GM23338 (cell line): Measurements from ENCODE around the gene SV2A. TPM values are rescaled to one million over a fixed set of nuclear protein-coding genes. Genes with fewer than 3 reads are reported as not detected.

Experiments
- ATAC-seq: fragments of 200-7000 bp; cut with Tn5 transposase; 3 replicates; pipeline ENCODE4 v1.9.1; 2020
- DNase-seq: peaks from one replicate; pipeline ENCODE4 v3.0.0-alpha.2; 2015; ENCODE audit warnings: low spot score
- H2AFZ ChIP-seq: fragments of 200-600 bp; sonication (generic); 2 replicates; pipeline ENCODE4 v1.8.0; 2016; ENCODE audit warnings: antibody characterized with exemption, mild to moderate bottlenecking, moderate library complexity
- H3F3A ChIP-seq: fragments of 200-600 bp; sonication (generic); replicated peaks from 2 replicates; pipeline ENCODE4 v1.8.0; 2017; ENCODE audit warnings: antibody characterized with exemption, mixed run types, low read depth
- H3K27ac ChIP-seq: fragments of 200-600 bp; sonication (generic); 2 replicates; pipeline ENCODE4 v1.6.1; 2016; ENCODE audit warnings: low read depth
- H3K27me3 ChIP-seq: fragments of 200-600 bp; sonication (generic); 2 replicates; pipeline ENCODE4 v1.8.0; 2016; ENCODE audit warnings: mild to moderate bottlenecking, mixed run types, moderate library complexity; ENCODE audit not compliant: insufficient read depth
- H3K36me3 ChIP-seq: fragments of 200-600 bp; sonication (generic); 2 replicates; pipeline ENCODE4 v1.8.0; 2016; ENCODE audit warnings: mild to moderate bottlenecking; ENCODE audit not compliant: insufficient read depth
- H3K4me1 ChIP-seq: fragments of 200-600 bp; sonication (generic); 2 replicates; pipeline ENCODE4 v1.8.0; 2016; ENCODE audit warnings: mild to moderate bottlenecking, moderate library complexity; ENCODE audit not compliant: insufficient read depth
- H3K4me2 ChIP-seq: fragments of 200-600 bp; sonication (generic); 2 replicates; pipeline ENCODE4 v1.7.1; 2017; ENCODE audit warnings: mixed run types
- H3K4me3 ChIP-seq: fragments of 200-600 bp; sonication (generic); 2 replicates; pipeline ENCODE4 v1.6.1; 2016; ENCODE audit warnings: mixed run types
- H3K79me2 ChIP-seq: fragments of 200-600 bp; sonication (generic); replicated peaks from 2 replicates; pipeline ENCODE4 v1.8.0; 2017; ENCODE audit warnings: mild to moderate bottlenecking; ENCODE audit not compliant: insufficient read depth
- H3K9me2 ChIP-seq: fragments of 200-600 bp; sonication (generic); 2 replicates; pipeline ENCODE4 v1.8.0; 2017; ENCODE audit not compliant: insufficient read depth
- H4K20me1 ChIP-seq: fragments of 200-600 bp; sonication (generic); replicated peaks from 2 replicates; pipeline ENCODE4 v1.8.0; 2017; ENCODE audit warnings: mild to moderate bottlenecking; ENCODE audit not compliant: insufficient read depth
- H3K27ac Mint-ChIP-seq: 2 replicates; pipeline ENCODE4 v1.8.0; 2020; ENCODE audit warnings: inconsistent platforms, mild to moderate bottlenecking, moderate library complexity, mixed read lengths
- H3K27me3 Mint-ChIP-seq: 3 replicates; pipeline ENCODE4 v1.8.0; 2022; ENCODE audit warnings: low read depth, mild to moderate bottlenecking, moderate library complexity, mixed read lengths, inconsistent platforms; ENCODE audit not compliant: insufficient read depth, poor library complexity
- H3K36me3 Mint-ChIP-seq: 3 replicates; pipeline ENCODE4 v1.8.0; 2021; ENCODE audit warnings: low read depth, mild to moderate bottlenecking, inconsistent platforms, moderate library complexity, mixed read lengths
- H3K4me1 Mint-ChIP-seq: 3 replicates; pipeline ENCODE4 v1.8.0; 2020; ENCODE audit warnings: mild to moderate bottlenecking, inconsistent platforms, mixed read lengths
- H3K4me3 Mint-ChIP-seq: 3 replicates; pipeline ENCODE4 v1.8.0; 2021; ENCODE audit warnings: moderate library complexity, mild to moderate bottlenecking, inconsistent platforms, mixed read lengths
- H3K9me3 Mint-ChIP-seq: 3 replicates; pipeline ENCODE4 v1.8.0; 2020; ENCODE audit warnings: moderate library complexity, mild to moderate bottlenecking, inconsistent platforms, mixed read lengths
- CREB1 ChIP-seq: fragments of 250-450 bp; sonication (Bioruptor Pico); IDR thresholded peaks from 2 replicates; pipeline ENCODE4 v1.5.0; 2020; ENCODE audit warnings: low read depth, mild to moderate bottlenecking, moderate library complexity
- EZH2 ChIP-seq: fragments of 200-600 bp; sonication (generic); IDR thresholded peaks from one replicate; pipeline ENCODE4 v1.8.0; 2017; ENCODE audit warnings: antibody characterized with exemption, mild to moderate bottlenecking, low read depth; ENCODE audit not compliant: unreplicated experiment
- EZH2phosphoT487 ChIP-seq: fragments of 200-600 bp; sonication (generic); IDR thresholded peaks from one replicate; pipeline ENCODE4 v1.8.1; 2018; ENCODE audit warnings: antibody characterized with exemption; ENCODE audit not compliant: unreplicated experiment
- NANOG ChIP-seq: IDR thresholded peaks from 2 replicates; pipeline ENCODE4 v1.6.1; 2016; ENCODE audit warnings: antibody characterized with exemption, borderline replicate concordance
- POLR2AphosphoS5 ChIP-seq: IDR thresholded peaks from 2 replicates; pipeline ENCODE4 v1.6.1; 2016; ENCODE audit warnings: antibody characterized with exemption, low read depth
- STAT1 ChIP-seq: IDR thresholded peaks from one replicate; pipeline ENCODE4 v1.6.1; 2016; ENCODE audit warnings: antibody characterized with exemption; ENCODE audit not compliant: unreplicated experiment
- polyA plus RNA-seq: library from polyadenylated mRNA; unstranded; fragments of >200 nt; fragmentation: Nextera tagmentation; extraction: Ambion mirVana; gene quantifications from 2 replicates; pipeline ENCODE4 v1.2.1, GENCODE V29; 2016
- total RNA-seq: library from RNA; depleted of rRNA; stranded (reverse); fragments of >200 nt; shearing (Covaris generic); gene quantifications from 2 replicates; pipeline ENCODE4 v1.2.3, GENCODE V29; 2014
- TF ChIP-seq, protein P1 (sequence below), 2 experiments: fragments of 200-600 bp in 1 of 2; sonication (generic) in 1 of 2; conservative IDR thresholded peaks; 2 replicates each; pipeline versions ENCODE4 v1.5.1 to v1.6.1; 2016 to 2017; ENCODE audit warnings: antibody characterized with exemption in 2 of 2, low read depth in 2 of 2, mild to moderate bottlenecking in 2 of 2, moderate library complexity in 1 of 2
- TF ChIP-seq, protein P2 (sequence below): IDR thresholded peaks from one replicate; pipeline ENCODE4 v1.6.1; 2018; ENCODE audit warnings: antibody characterized with exemption; ENCODE audit not compliant: unreplicated experiment
- TF ChIP-seq, protein P3 (sequence below): IDR thresholded peaks from 2 replicates; pipeline ENCODE4 v1.6.1; 2016; ENCODE audit warnings: antibody characterized with exemption

SV2A gene
- total and polyA plus RNA-seq, 2 experiments from 2014 or later = 17.8 to 41.7 TPM

GRCh38 chr1:149925751-149926150 lies 8.1 kb upstream of the SV2A start:
- H3K4me1 Mint-ChIP-seq = peaks cover 16% of the 10 kb centered on the region
- H3K27ac ChIP-seq = no peak overlapping the region
- peaks cover 7% of the 10 kb centered on the region for H3K27me3 Mint-ChIP-seq
- DNase-seq (no peak), ATAC-seq (no peak)
- peak overlapping the region; percentile 98 for H3K4me3 Mint-ChIP-seq
- peak overlapping the region; percentile 75; the same call in 1 of the 2 replicates for H3K4me3 ChIP-seq
- H3K36me3 ChIP-seq = peaks cover 40% of the 10 kb centered on the region
- H3K27me3 ChIP-seq = no peaks in the 10 kb centered on the region
- no peak overlapping the region for H3K4me2 ChIP-seq
- no peak overlapping the region for H2AFZ ChIP-seq
- peaks cover 32% of the 10 kb centered on the region for H3K79me2 ChIP-seq
- H3K4me1 ChIP-seq = peaks cover 20% of the 10 kb centered on the region
- TF ChIP-seq, protein P1, sequence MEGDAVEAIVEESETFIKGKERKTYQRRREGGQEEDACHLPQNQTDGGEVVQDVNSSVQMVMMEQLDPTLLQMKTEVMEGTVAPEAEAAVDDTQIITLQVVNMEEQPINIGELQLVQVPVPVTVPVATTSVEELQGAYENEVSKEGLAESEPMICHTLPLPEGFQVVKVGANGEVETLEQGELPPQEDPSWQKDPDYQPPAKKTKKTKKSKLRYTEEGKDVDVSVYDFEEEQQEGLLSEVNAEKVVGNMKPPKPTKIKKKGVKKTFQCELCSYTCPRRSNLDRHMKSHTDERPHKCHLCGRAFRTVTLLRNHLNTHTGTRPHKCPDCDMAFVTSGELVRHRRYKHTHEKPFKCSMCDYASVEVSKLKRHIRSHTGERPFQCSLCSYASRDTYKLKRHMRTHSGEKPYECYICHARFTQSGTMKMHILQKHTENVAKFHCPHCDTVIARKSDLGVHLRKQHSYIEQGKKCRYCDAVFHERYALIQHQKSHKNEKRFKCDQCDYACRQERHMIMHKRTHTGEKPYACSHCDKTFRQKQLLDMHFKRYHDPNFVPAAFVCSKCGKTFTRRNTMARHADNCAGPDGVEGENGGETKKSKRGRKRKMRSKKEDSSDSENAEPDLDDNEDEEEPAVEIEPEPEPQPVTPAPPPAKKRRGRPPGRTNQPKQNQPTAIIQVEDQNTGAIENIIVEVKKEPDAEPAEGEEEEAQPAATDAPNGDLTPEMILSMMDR (conservative IDR thresholded peaks at IDR 0.05; ENCODE audit: low read depth in 2 of 2) = no peak
- no peak for TF ChIP-seq CREB1 (CRISPR knock-in tag)
- TF ChIP-seq NANOG = no peak
- TF ChIP-seq, protein P2, sequence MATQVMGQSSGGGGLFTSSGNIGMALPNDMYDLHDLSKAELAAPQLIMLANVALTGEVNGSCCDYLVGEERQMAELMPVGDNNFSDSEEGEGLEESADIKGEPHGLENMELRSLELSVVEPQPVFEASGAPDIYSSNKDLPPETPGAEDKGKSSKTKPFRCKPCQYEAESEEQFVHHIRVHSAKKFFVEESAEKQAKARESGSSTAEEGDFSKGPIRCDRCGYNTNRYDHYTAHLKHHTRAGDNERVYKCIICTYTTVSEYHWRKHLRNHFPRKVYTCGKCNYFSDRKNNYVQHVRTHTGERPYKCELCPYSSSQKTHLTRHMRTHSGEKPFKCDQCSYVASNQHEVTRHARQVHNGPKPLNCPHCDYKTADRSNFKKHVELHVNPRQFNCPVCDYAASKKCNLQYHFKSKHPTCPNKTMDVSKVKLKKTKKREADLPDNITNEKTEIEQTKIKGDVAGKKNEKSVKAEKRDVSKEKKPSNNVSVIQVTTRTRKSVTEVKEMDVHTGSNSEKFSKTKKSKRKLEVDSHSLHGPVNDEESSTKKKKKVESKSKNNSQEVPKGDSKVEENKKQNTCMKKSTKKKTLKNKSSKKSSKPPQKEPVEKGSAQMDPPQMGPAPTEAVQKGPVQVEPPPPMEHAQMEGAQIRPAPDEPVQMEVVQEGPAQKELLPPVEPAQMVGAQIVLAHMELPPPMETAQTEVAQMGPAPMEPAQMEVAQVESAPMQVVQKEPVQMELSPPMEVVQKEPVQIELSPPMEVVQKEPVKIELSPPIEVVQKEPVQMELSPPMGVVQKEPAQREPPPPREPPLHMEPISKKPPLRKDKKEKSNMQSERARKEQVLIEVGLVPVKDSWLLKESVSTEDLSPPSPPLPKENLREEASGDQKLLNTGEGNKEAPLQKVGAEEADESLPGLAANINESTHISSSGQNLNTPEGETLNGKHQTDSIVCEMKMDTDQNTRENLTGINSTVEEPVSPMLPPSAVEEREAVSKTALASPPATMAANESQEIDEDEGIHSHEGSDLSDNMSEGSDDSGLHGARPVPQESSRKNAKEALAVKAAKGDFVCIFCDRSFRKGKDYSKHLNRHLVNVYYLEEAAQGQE = no peak
- no peak for TF ChIP-seq EZH2
- no peak for TF ChIP-seq POLR2AphosphoS5
- TF ChIP-seq EZH2phosphoT487 = no peak
- TF ChIP-seq, protein P3, sequence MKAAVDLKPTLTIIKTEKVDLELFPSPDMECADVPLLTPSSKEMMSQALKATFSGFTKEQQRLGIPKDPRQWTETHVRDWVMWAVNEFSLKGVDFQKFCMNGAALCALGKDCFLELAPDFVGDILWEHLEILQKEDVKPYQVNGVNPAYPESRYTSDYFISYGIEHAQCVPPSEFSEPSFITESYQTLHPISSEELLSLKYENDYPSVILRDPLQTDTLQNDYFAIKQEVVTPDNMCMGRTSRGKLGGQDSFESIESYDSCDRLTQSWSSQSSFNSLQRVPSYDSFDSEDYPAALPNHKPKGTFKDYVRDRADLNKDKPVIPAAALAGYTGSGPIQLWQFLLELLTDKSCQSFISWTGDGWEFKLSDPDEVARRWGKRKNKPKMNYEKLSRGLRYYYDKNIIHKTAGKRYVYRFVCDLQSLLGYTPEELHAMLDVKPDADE = no peak
- TF ChIP-seq STAT1 = no peak
- H3K36me3 Mint-ChIP-seq = peaks cover 53% of the 10 kb centered on the region
- H4K20me1 ChIP-seq = peaks cover 12% of the 10 kb centered on the region
- H3K27ac Mint-ChIP-seq = no peak overlapping the region
- H3K9me2 ChIP-seq = no peaks in the 10 kb centered on the region
- H3F3A ChIP-seq = peaks cover 21% of the 10 kb centered on the region
- no peaks in the 10 kb centered on the region for H3K9me3 Mint-ChIP-seq

- ATAC-seq (no peak), DNase-seq (no peak)
- Histone ChIP-seq H3K9me2 (no peaks in the 10 kb centered on the region), H4K20me1 (peaks cover 12% of the 10 kb centered on the region), H3K79me2 (peaks cover 32% of the 10 kb centered on the region), H3K4me2 (no peak overlapping the region), H3K4me3 (no peak overlapping the region), H3K4me1 (peaks cover 20% of the 10 kb centered on the region), H3K27ac (no peak overlapping the region), H3K36me3 (peaks cover 40% of the 10 kb centered on the region), H3K27me3 (no peaks in the 10 kb centered on the region), H2AFZ (no peak overlapping the region), H3F3A (peaks cover 21% of the 10 kb centered on the region)
- peaks cover 53% of the 10 kb centered on the region for H3K36me3 Mint-ChIP-seq
- H3K9me3 Mint-ChIP-seq = no peaks in the 10 kb centered on the region
- no peak overlapping the region for H3K27ac Mint-ChIP-seq
- peaks cover 8% of the 10 kb centered on the region for H3K27me3 Mint-ChIP-seq
- peaks cover 16% of the 10 kb centered on the region for H3K4me1 Mint-ChIP-seq
- H3K4me3 Mint-ChIP-seq = peak overlapping the region; percentile 51
- TF ChIP-seq, protein P2 = no peak
- TF ChIP-seq EZH2 = no peak
Measured at GRCh38 chr1:149925345-149925744, 7.7 kb upstream of the SV2A start.
